WTC11 (cell line): ENCODE measurements around the gene MT1G.

Experiments used
- ATF3 ChIP-seq: sonication (generic); formaldehyde crosslinking; conservative IDR thresholded peaks from 2 replicates; pipeline ENCODE4 v1.8.1; 2022; ENCODE audit warnings: mild to moderate bottlenecking, missing genetic modification reagents
- CREM ChIP-seq: sonication (generic); formaldehyde crosslinking; IDR thresholded peaks from 2 replicates; pipeline ENCODE4 v1.8.1; 2022; ENCODE audit warnings: mild to moderate bottlenecking, missing genetic modification reagents, moderate library complexity
- CTCF ChIP-seq: fragments of 200-600 bp; IDR thresholded peaks from 2 replicates; pipeline ENCODE4 v1.8.0; 2022; ENCODE audit warnings: antibody characterized with exemption
- ESRRA ChIP-seq: sonication (generic); formaldehyde crosslinking; IDR thresholded peaks from 2 replicates; pipeline ENCODE4 v1.8.1; 2022; ENCODE audit warnings: mild to moderate bottlenecking, missing genetic modification reagents, borderline replicate concordance
- GABPB1 ChIP-seq: sonication (generic); formaldehyde crosslinking; IDR thresholded peaks from 2 replicates; pipeline ENCODE4 v1.8.1; 2023; ENCODE audit warnings: mild to moderate bottlenecking, missing genetic modification reagents
- NFE2L1 ChIP-seq: sonication (generic); formaldehyde crosslinking; IDR thresholded peaks from 2 replicates; pipeline ENCODE4 v1.8.1; 2023; ENCODE audit warnings: missing genetic modification reagents
- PRDM15 ChIP-seq: sonication (generic); formaldehyde crosslinking; IDR thresholded peaks from 2 replicates; pipeline ENCODE4 v1.8.0; 2022; ENCODE audit warnings: missing genetic modification reagents
- TEAD4 ChIP-seq: sonication (generic); formaldehyde crosslinking; IDR thresholded peaks from 2 replicates; pipeline ENCODE4 v1.8.0; 2022; ENCODE audit warnings: mild to moderate bottlenecking, missing genetic modification reagents
- ZBTB21 ChIP-seq: sonication (generic); formaldehyde crosslinking; IDR thresholded peaks from 2 replicates; pipeline ENCODE4 v1.8.1; 2023; ENCODE audit warnings: mild to moderate bottlenecking, missing genetic modification reagents, borderline replicate concordance
- ZMAT4 ChIP-seq: fragments of 250-450 bp; sonication (Bioruptor Pico); IDR thresholded peaks from 2 replicates; pipeline ENCODE4 v1.9.0; 2021; ENCODE audit warnings: mild to moderate bottlenecking
- TF ChIP-seq, protein P1 (sequence below): sonication (generic); formaldehyde crosslinking; IDR thresholded peaks from 2 replicates; pipeline ENCODE4 v1.8.1; 2022; ENCODE audit warnings: low read depth, missing genetic modification reagents, borderline replicate concordance
- TF ChIP-seq, protein P2 (sequence below): sonication (generic); formaldehyde crosslinking; IDR thresholded peaks from 2 replicates; pipeline ENCODE4 v1.8.0; 2022; ENCODE audit warnings: mild to moderate bottlenecking, missing genetic modification reagents
- TF ChIP-seq, protein P3 (sequence below): sonication (generic); formaldehyde crosslinking; IDR thresholded peaks from 2 replicates; pipeline ENCODE4 v1.8.0; 2023; ENCODE audit warnings: mild to moderate bottlenecking, missing genetic modification reagents
- TF ChIP-seq, protein P4 (sequence below): sonication (generic); formaldehyde crosslinking; IDR thresholded peaks from 2 replicates; pipeline ENCODE4 v1.8.1; 2023; ENCODE audit warnings: mild to moderate bottlenecking, missing genetic modification reagents, borderline replicate concordance

DNA sequence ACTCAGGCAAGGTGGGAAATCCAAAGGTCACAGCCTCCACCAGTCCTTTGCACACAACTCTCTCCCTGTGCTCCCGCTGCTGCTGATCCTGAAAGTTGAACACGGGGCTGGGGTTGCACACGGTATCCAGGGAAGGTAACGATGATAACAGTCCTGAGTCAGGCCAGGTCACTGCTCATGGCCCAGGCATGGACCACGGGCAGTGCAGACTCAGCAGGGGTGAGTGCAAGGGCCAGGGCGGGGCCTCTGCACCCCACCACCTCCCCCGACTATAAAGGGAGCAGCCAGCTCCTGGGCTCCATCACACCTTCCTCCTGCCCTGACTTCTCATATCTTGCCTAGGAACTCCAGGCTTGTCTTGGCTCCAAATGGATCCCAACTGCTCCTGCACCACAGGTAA is 16.3 kb downstream of the MT1G start, which contains the start of gene MT1B:
- TF ChIP-seq, protein P1, sequence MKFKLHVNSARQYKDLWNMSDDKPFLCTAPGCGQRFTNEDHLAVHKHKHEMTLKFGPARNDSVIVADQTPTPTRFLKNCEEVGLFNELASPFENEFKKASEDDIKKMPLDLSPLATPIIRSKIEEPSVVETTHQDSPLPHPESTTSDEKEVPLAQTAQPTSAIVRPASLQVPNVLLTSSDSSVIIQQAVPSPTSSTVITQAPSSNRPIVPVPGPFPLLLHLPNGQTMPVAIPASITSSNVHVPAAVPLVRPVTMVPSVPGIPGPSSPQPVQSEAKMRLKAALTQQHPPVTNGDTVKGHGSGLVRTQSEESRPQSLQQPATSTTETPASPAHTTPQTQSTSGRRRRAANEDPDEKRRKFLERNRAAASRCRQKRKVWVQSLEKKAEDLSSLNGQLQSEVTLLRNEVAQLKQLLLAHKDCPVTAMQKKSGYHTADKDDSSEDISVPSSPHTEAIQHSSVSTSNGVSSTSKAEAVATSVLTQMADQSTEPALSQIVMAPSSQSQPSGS, result no peak
- TF ChIP-seq ATF3 (CRISPR knock-in tag) (no peak), CTCF (no peak), ZBTB21 (CRISPR knock-in tag) (no peak), GABPB1 (CRISPR knock-in tag) (no peak), PRDM15 (CRISPR knock-in tag) (no peak), ZMAT4 (CRISPR knock-in tag) (no peak), TEAD4 (CRISPR knock-in tag) (no peak), CREM (no peak), NFE2L1 (CRISPR knock-in tag) (no peak), ESRRA (CRISPR knock-in tag) (no peak)
- TF ChIP-seq, protein P2, sequence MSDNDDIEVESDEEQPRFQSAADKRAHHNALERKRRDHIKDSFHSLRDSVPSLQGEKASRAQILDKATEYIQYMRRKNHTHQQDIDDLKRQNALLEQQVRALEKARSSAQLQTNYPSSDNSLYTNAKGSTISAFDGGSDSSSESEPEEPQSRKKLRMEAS, result no peak
- TF ChIP-seq, protein P3, sequence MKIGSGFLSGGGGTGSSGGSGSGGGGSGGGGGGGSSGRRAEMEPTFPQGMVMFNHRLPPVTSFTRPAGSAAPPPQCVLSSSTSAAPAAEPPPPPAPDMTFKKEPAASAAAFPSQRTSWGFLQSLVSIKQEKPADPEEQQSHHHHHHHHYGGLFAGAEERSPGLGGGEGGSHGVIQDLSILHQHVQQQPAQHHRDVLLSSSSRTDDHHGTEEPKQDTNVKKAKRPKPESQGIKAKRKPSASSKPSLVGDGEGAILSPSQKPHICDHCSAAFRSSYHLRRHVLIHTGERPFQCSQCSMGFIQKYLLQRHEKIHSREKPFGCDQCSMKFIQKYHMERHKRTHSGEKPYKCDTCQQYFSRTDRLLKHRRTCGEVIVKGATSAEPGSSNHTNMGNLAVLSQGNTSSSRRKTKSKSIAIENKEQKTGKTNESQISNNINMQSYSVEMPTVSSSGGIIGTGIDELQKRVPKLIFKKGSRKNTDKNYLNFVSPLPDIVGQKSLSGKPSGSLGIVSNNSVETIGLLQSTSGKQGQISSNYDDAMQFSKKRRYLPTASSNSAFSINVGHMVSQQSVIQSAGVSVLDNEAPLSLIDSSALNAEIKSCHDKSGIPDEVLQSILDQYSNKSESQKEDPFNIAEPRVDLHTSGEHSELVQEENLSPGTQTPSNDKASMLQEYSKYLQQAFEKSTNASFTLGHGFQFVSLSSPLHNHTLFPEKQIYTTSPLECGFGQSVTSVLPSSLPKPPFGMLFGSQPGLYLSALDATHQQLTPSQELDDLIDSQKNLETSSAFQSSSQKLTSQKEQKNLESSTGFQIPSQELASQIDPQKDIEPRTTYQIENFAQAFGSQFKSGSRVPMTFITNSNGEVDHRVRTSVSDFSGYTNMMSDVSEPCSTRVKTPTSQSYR (CRISPR knock-in tag), result no peak
- TF ChIP-seq, protein P4, sequence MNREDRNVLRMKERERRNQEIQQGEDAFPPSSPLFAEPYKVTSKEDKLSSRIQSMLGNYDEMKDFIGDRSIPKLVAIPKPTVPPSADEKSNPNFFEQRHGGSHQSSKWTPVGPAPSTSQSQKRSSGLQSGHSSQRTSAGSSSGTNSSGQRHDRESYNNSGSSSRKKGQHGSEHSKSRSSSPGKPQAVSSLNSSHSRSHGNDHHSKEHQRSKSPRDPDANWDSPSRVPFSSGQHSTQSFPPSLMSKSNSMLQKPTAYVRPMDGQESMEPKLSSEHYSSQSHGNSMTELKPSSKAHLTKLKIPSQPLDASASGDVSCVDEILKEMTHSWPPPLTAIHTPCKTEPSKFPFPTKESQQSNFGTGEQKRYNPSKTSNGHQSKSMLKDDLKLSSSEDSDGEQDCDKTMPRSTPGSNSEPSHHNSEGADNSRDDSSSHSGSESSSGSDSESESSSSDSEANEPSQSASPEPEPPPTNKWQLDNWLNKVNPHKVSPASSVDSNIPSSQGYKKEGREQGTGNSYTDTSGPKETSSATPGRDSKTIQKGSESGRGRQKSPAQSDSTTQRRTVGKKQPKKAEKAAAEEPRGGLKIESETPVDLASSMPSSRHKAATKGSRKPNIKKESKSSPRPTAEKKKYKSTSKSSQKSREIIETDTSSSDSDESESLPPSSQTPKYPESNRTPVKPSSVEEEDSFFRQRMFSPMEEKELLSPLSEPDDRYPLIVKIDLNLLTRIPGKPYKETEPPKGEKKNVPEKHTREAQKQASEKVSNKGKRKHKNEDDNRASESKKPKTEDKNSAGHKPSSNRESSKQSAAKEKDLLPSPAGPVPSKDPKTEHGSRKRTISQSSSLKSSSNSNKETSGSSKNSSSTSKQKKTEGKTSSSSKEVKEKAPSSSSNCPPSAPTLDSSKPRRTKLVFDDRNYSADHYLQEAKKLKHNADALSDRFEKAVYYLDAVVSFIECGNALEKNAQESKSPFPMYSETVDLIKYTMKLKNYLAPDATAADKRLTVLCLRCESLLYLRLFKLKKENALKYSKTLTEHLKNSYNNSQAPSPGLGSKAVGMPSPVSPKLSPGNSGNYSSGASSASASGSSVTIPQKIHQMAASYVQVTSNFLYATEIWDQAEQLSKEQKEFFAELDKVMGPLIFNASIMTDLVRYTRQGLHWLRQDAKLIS (CRISPR knock-in tag), result no peak
